ENCODE data around the gene CFLAR.

The CFLAR gene

DNA sequence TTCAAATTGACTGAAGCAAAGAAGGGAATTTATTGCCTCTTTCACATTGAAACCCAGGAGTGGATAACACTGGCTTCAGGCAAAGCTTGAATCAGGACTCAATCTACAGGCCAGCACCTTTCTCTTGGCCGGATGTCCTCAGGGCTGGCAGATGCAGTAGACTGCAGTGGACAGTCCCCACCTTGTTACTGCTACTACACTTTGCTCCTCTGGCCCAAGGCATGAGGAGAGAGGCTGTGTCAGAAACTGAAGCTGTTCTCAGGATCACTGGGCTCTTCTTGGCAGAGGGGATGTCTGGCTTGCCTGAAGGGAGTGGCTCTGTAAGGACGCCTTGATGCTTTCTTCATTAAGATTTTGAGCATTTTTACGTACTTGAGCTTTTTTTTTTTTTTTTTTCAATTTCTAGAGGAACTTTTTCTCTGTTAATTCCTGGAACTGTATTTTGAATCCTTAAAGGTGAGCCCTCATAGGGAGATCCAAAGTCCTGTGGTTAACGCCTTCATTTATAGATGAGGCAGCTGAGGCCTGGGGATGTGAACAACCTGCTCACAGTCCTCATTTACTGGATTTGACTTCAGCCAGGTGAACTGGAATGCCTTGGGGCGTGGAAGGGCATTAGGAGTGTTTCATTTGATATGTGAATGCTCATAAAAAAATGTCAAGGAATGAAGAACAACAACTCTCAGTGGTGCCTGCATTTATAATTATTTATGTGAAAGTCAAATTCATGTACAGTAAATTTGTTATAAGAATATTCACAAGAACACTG is 103.5 kb downstream of the CFLAR start:
- no peak for DNase-seq (ENCODE audit: low spot score)

GRCh38 chr2:201220102-201220570 is 104.2 kb downstream of the CFLAR start:
- peak; percentile 41 for DNase-seq (ENCODE audit: low spot score)

DNA sequence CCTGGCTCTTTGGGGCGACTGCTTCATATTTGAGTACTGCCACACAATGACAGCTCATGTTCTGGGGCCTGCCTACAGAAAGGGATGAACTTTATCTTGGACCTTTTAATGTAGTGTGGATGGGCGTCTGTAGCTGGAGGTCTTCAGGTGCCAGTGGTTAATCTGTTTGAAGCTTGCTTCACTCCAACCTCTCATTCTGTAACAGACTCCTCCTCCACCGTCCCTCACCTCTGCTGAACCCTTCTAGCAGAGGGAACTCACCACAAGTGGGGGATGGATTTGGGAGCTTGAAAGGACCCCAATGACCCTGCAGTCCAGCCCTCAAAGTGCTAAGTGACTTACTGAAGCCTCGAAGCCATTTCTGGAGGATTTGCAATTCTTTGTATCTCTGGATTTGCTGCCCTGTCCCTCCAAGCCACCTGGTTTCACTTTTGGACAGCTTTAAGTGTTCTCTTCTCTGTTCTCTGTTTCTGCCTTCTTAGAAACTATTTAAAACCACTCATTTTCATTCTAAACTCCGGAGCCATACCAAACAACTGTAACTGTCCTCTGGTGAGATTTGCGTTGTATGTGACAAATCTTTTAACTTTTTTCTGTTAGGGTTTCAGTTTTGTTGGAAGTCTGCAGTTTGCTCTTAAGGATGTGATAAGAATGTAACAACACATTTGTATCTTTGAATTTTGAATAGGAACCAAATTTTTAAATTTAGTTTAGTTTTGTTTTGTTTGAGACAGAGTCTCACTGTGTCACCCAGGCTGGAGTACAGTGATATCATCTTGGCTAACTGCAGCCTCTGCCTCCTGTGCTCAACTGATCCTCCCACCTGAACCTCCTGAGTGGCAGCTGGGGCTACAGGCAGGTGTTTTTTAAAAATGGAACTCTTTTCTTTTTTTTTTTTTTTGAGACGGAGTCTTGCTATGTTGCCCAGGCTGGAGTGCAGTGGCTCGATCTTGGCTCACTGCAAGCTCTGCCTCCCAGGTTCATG is 107.4 kb downstream of the CFLAR start:
- DNase-seq (ENCODE audit: low spot score), result no peak
